ENCODE results near the gene PHYHD1.
"Not testable (repeated sequence)": the region's sequence is repeated elsewhere in the genome, so short reads cannot be mapped to it uniquely, and the experiment has no call there.

PHYHD1 gene

DNA sequence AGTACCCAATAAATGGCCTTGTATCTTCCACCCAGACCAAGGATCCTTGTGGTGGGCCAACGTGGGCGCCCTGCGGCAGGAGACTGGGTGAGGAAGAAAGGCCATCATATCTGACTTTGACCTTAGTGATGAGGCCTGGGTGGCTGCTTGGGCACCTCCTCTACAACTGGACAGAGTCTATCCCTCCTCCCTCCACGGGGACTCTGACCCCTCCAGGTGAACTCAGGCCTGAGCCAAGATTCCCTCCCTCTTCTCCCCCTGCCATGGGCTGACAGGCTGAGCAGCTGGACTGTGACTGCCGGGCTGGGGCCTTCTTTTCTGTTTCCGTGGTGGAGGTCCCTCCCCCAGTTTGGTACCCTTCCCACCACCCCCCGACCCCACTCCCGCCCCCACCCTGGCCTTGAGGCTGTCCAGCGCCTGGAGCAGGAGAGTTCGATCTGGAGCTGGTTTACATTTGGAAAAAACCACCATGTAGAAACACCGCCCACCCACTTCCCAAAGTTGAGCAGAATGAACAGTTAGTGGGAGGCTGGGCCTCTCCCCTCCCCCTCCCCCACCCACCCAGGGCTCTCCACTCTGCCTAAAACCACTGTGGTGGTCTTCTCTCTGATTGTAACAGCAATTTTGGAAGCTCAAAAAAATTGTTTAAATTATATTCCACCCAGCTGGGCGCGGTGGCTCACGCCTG lies 1.2 kb upstream of the PHYHD1 start:
- FAIRE-seq (no peak), DNase-seq (ENCODE audit: insufficient read length, low spot score) (no peak)

DNA sequence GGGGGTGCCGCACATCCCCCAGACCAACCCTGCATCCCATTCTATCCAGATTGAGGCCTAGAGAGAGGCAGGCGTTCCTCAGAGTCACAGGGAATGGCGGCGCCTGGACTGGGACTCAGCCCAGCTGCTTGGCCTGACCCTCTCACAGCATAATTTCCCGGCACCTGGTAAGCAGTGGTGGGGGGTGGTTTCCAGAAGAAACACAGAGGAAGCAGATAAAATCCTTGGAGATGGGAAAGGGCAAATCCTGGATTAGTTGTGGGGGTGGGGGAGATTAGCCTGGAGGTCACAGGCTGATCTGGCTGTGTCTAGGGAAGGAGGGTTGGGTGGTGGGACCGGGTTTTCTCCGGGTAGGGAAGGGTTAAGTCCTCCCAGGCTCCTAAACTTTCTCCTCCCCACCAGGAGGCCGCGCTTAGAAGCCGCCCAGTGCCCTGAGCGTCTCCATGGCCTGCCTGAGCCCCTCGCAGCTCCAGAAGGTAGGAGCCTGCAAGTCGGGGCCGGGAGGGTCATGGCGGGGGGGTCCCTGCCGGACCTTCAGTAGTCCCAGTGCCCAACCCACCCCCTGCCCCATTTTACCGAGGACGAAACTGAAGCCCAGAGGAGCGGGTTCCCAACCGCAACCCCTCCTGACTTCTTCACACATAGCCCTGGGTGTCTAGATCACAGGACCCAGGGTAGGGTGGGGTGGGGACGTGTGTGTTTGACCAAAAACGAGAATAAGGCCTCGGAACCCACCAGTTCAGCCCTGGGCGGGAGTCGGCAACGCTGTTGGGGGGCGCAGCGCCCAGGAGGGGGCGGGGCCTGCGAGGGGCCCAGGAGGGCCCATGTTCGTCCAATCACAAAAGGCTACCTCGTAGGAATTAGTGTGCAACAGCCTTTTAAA lies 1.3 kb downstream of the PHYHD1 start:
- FAIRE-seq (no peak), DNase-seq (ENCODE audit: insufficient read length, low spot score) (no peak)

DNA sequence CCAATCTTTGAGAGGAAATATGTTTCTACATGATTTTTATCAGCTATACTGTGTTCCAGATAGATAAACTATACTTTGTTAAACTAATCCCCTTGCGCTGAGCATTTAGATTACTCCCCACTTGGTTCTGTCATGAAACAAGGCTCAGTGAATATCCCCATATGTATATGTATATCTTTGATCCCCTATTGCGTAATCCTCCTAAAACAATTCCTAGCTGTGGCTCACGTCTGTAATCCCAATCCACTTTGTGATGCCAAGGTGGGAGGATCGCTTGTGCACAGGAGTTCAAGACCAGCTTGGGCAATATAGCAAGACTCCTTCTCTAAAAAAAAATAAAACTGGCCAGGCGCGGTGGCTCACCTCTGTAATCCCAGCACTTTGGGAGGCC lies 2.7 kb downstream of the PHYHD1 start:
- FAIRE-seq (no peak), DNase-seq (ENCODE audit: insufficient read length, low spot score) (no peak)

DNA sequence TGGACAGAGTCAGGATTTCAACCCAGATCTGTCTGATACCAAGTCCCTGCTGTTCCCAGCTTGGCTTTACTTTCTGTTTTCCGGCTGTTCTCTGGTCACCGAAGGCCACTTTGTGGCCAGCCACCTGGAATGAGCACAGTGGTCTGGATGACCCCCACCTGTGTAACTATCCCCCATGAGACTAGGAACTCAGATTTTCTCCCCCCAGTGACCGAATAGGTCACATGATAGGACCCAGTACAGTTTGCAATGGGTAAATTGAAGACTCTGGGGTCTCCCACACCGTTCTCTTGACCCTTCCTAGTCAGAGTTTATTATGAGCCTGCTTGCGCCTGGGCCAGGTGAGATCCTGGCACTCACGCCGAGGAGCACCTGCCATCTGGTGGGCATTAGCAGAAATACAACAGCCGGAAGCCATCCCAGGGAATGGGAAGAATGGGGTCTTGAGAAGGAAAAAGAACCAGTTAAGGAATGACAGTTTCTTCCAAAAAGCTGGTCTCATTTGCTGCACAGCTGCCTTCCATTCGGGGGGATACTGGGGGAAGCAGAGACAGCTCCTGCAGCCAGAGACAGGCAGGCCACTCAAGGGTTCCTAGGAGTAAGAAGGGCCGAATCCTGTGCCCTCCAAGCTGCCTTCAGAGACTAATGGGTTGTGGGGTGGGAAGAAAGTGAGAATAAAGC lies 7.1 kb downstream of the PHYHD1 start:
- FAIRE-seq = no peak
- DNase-seq (ENCODE audit: insufficient read length, low spot score) = peak; percentile 63

DNA sequence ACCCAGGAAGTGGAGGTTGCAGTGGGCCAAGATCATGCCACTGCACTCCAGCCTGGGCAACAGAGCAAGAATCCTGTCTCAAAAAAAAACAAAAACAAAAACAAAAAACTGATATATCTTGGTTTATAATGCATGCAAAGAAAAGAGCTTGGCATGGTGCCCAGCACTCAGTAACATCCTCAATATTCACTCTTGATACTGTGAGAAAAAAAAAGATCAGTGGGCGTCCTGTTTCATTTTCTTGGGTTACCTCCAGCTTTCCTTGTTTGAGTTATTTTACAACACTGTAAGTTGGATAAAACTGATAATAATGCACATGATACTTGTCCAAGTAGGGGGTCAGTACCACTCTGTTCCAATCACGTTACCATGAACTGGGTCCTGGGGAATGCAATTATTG lies 7.8 kb downstream of the PHYHD1 start:
- no peak for FAIRE-seq

DNA sequence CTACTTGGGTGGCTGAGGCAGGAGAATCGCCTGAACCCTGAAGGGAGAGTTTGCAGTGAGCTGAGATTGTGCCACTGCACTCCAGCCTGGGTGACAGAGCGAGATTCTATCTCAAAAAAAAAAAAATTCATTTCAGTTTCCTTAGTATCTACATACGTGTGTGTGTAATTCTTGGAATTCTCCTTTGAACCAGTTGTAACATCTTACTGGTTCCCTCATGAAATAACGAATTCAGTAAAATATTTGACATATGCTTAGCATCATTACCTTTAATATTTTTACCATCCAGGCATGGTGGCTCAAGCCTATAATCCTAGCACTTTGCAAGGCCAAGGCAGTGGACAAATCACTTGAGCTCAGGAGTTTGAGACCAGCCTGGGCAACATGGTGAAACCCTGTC lies 8.8 kb downstream of the PHYHD1 start:
- DNase-seq (ENCODE audit: insufficient read length, low spot score) (no peak), FAIRE-seq (no peak)

More for the DNA sequence above, 7.8 kb downstream of the PHYHD1 start:
- no peak for DNase-seq (ENCODE audit: insufficient read length, low spot score)

DNA sequence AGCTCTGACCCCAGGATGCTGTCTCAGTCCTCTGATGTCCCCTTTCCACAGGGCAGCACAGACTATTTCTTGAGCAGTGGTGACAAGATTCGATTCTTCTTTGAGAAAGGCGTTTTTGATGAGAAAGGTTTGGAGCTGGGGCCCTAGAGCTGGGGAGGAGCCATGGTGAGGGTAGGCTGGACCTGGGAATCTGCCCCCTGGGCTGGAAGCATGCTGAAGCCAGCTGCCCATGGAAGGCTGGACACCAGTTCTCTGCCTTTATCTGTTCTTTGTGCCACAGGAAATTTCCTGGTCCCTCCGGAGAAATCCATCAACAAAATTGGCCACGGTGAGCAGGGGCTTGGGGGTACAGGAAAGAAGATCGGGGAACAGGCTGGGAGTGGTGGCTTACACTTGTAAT lies 12.9 kb downstream of the PHYHD1 start:
- FAIRE-seq (no peak), DNase-seq (ENCODE audit: insufficient read length, low spot score) (no peak)

DNA sequence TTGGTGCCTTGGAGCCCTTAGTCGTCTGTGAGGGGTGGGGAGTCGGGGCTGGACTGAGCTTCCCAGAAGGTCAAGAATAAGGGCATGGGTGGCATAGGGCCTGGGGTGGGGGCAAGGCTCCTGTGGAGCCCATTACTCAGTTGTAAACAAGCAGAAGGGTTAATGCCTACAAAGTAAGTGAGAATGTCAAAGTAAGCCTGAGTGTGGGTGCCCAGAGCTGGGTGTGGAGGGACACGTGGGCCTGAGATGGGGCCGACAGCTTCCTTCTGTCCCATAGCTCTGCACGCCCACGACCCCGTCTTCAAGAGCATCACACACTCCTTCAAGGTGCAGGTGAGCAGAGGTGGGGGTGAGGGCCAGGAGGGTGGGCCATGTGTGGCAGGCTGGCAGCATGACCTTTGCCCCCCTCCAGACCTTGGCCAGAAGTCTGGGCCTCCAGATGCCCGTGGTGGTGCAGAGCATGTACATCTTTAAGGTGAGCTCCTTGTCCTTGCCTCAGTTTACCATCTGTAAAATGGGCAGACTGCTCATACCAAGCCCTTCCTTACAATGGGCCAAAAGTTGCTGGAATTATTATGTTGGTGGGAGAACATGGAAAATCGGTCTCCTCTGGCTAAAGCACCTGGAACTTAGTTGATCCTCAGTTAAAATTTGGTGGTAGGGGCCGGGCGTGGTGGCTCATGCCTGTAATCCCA lies 15.5 kb downstream of the PHYHD1 start:
- FAIRE-seq = no peak

DNA sequence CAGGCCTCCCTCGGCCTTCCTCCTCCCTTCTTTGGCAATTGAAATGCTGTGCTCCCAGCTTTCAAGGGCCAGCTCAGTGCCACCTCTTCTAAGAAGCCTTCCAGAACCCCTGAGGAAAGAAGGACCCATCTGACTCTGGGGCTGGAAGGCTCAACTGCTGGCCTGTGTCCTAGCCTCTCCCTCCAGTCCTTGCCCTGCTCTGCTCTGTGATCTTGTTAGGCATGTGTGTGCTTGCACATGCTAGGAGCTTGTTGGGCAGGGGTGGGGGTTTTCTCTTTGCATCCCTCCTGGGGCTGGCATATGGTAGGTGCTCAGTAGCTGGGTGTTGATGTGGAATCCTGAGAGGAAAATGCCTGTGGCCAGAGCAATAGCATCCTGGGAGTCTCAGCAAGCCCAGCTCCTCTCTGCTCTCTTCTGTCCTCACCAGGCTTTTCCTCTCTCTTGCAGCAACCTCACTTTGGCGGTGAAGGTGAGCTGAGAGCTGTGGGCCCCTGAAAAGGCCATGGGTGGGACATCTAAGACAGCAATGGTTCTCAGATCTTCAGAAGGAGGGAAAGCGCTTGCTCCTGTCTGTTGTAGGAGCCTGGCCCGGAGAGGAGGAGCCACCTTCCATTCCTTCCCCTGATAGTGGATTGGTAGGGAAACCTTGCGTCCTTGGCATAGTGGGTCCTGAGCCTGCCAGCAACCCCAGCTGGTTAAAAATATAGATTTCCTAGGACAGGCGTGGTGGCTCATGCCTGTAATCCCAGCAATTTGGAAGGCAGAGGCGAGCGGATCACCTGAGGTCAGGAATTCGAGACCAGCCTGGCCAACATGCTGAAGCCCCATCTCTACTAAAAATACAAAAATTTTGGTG lies 16.8 kb downstream of the PHYHD1 start:
- no peak for FAIRE-seq

More for the DNA sequence above, 15.5 kb downstream of the PHYHD1 start:
- no peak for DNase-seq (ENCODE audit: insufficient read length, low spot score)

DNA sequence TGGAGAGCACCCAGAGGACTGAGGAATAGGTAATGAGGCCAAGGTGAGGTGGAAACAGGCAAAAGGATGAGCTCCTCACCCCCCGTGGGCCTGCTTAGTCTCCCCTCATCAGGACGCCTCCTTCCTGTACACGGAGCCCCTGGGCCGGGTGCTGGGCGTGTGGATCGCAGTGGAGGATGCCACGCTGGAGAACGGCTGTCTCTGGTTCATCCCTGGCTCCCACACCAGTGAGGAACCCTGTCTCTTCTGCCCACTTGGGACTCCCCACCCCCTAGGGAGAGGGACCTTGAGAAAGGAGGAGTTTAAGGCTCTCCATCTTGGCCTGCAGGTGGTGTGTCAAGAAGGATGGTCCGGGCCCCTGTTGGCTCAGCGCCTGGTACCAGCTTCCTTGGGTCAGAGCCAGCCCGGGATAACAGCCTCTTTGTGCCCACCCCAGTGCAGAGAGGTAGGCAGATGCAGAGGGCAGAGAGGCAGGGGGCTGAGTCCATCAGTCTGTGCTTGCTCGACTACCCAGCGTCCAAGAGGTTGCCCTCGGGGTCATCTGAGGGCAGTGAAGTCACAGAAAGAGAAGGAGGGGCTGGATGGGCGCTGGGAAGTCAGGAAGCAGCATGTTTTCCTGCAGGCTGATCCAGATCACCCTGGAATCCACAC lies 19.6 kb downstream of the PHYHD1 start:
- FAIRE-seq (no peak), DNase-seq (ENCODE audit: insufficient read length, low spot score) (no peak)

More for the DNA sequence above, 16.8 kb downstream of the PHYHD1 start:
- no peak for DNase-seq (ENCODE audit: insufficient read length, low spot score)

DNA sequence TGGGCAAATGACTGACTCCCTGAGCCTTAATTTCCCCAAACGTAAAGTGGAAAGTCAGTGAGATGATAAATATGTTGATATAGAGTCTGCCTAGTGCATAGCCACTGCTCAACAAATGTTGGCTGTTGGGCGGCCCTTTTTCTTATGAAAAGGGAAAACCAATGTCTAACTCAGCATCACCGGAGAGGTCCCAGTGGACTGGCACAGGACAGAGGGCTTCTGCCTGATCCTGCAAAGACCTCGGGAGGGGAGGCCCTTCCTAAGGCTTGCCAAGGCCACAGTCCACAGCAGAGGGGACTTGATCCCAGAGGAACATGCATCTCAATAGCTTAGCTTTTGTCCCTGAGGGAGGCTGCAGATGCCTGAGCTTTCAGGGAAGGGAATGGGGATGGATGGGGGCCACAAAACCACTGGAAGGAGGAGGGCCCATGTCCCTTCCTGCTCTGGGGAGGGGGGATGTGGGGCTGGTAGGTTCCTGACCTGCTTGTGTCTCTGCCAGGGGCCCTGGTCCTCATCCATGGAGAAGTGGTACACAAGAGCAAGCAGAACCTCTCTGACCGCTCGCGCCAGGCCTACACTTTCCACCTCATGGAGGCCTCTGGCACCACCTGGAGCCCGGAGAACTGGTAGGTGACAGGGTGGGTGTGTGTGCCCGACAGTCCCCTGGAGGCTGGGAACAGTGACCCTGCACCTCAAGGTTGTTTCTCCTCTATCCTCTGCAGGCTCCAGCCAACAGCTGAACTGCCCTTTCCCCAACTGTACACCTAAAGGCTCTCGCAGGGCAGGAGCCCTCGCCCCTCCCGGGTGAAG lies 20.4 kb downstream of the PHYHD1 start:
- no peak for FAIRE-seq
- DNase-seq (ENCODE audit: insufficient read length, low spot score) = no peak

DNA sequence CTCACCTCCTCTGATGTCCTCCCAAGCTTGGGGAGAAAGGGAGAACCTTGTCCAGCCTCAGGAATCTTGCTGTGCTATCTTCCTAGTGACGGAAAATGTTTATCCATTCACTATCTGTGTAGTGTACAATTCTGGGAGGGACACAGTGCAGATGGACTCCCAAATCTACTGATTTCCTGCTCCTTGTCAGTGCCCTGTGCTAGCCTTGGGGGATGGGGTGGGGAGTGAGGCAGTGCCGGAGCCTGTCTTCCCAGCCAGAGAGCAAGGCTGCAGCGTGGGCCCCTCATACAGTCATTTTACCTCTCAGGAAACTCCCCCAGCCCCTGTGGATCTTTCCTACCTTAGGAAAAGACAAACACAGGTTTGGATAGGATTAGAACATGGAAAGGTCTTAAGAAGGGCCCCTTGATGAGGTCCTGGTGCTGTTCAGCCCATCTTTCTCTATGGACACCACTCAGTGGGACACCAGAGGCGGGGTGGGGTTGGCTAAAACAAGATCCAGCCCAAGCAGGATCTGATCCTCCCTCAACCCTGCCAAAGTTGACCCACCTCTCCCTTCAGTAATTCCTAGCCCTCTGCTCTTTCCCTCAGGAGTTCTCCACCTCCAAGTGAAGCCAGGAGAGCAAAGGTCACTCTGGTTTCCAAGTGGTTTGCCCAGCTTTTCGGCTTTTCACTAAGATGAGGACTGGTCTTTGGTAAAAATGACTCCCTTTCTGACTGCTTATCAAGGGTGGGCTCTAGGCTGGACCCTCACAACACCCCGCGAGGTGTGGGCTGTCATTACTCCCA lies 23.2 kb downstream of the PHYHD1 start:
- DNase-seq (ENCODE audit: insufficient read length, low spot score) (no peak), FAIRE-seq (no peak)

DNA sequence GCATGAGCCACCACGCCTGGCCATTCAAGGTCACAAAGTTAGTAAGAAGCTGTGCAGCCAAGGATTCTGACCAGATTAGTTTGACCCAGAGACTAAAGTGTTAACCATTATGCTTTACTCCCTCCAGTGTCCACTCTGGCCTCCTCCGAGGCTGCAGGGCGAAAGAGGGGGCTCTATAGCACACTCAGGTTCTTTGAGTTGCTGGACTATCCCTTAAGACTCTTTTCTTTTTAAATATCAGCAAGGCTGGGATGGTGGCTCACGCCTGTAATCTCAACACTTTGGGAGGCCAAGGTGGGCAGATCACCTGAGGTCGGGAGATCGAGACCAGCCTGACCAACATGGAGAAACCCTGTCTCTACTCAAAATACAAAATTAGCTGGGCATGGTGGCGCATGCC lies 24.2 kb downstream of the PHYHD1 start:
- not testable (repeated sequence) for DNase-seq (ENCODE audit: insufficient read length, low spot score); FAIRE-seq

DNA sequence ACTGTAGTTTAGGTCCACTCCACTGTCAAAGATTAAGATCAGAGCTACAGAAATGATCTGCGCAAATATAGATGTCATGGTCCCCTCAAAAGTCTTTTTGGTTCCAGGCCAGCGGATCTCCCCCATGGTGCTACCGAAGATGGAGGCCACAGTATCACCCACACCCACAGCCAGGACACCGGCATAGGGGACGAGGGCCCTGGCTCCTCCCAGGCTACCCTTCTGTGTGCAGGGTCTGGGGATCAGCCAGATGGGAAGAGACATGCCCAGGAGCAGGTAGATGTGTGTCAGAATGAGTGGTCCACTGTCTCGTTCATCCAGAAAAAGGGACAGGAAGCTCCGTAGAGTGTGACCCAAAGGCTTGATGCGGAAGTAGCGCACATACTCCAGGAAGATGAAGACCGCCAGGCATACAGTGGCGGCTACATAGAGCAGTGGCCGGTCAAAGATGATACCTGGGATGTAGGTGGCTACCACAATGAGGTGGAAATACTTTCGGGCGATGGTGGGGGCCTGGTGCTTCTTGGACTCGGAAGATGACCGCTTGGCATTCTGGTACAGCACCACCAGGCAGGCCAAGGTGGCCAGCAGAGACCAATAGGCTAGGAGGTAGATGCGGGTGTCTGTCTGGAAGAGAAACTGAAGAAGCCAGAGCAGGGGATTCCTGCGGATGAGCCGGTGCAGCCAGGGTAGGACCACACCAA lies 25.2 kb downstream of the PHYHD1 start:
- no peak for FAIRE-seq
- DNase-seq (ENCODE audit: insufficient read length, low spot score) = no peak

DNA sequence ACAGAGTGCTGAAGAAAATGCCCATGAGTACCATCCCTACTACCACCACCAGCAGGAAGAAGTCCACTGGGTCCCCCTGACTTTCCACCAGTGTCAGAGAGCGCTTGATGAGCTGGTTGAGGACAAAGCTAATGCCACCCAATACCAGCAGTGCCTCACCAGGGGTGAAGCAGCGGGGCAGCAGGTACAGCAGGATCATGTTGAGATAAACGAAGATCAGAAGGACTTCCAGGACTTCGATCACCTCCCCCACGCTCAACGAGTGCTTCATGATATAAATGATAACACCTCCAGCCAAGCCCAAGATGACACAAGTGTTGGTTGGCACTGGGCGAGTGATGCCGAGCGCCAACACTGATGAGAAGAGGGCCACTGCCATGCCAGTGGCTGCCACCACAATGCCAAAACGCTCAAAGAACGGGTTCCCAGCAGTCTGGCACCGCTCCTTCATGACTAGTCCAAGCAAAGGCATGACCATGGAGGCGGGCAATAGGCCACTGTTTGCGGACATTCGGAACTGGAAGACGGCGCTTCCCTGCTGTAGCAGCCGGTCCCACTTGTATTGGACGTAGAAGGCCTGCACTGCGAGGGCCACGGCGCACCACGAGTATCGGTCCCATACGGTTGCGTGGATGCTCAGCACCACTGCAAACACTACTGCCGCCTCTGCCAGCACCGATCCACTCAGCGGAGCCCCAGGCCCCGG lies 25.9 kb downstream of the PHYHD1 start:
- no peak for DNase-seq (ENCODE audit: insufficient read length, low spot score)

DNA sequence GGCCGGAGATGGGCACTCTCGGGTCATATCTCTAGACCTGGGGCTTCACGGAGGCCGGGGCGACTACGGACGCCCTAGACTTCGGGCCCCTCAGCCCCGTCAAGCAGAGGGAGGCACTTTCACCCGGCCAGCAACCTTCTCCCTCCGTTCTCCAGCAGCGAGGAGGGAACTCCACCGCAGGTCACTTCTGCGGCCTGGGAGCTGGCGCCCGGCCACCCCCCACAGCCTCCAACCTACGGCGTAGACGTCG lies 26.4 kb downstream of the PHYHD1 start:
- FAIRE-seq (no peak), DNase-seq (ENCODE audit: insufficient read length, low spot score) (no peak)

More for the DNA sequence above, 25.9 kb downstream of the PHYHD1 start:
- FAIRE-seq = no peak
